ENCODE measurements around the gene GRIK2. TPM values are rescaled to one million over a fixed set of nuclear protein-coding genes. Genes with fewer than 3 reads are reported as not detected.

GRIK2 gene
- total and polyA plus RNA-seq, 2 experiments from 2014 or later: 1.4 to 7.1 TPM

- Histone ChIP-seq H3K36me3 (ENCODE audit: low read depth) (no peaks in the 10 kb centered on the region), H4K20me1 (ENCODE audit: insufficient read depth) (no peaks in the 10 kb centered on the region), H2AFZ (no peak overlapping the region), H3K27me3 (replicated peaks; ENCODE audit: insufficient read depth) (no peaks in the 10 kb centered on the region), H3K4me3 (no peak overlapping the region), H3K9ac (no peak overlapping the region), H3F3A (ENCODE audit: insufficient read depth) (no peaks in the 10 kb centered on the region), H3K9me2 (ENCODE audit: insufficient read depth) (no peaks in the 10 kb centered on the region; the same call in 1 of the 2 replicates), H3K27ac (no peak overlapping the region), H3K79me2 (ENCODE audit: insufficient read depth) (no peaks in the 10 kb centered on the region), H3K4me1 (ENCODE audit: insufficient read depth) (0 out of 2 replicates have a peak, but pooled peaks cover 5% of the 10 kb centered on the region), H3K9me3 (ENCODE audit: low read depth) (no peaks in the 10 kb centered on the region), H3K4me2 (ENCODE audit: unreplicated experiment) (no peak overlapping the region)
- TF ChIP-seq EZH2phosphoT487 (IDR thresholded peaks at IDR 0.05; ENCODE audit: insufficient read depth, low read depth) (no peak), EZH2 (IDR thresholded peaks at IDR 0.05; ENCODE audit: insufficient read depth, poor library complexity, severe bottlenecking) (no peak)
- in situ Hi-C loops (cut with MboI): no loop called here
- no peak for DNase-seq
Observed at GRCh38 chr6:101443315-101443714, 49.8 kb downstream of the GRIK2 start.

GRCh38 chr6:101444717-101445116 is 51.2 kb downstream of the GRIK2 start:
- Histone ChIP-seq H3K9me3 (ENCODE audit: low read depth) (no peaks in the 10 kb centered on the region), H4K20me1 (ENCODE audit: insufficient read depth) (no peaks in the 10 kb centered on the region), H3K27ac (no peak overlapping the region), H3K4me3 (no peak overlapping the region), H3K27me3 (replicated peaks; ENCODE audit: insufficient read depth) (no peaks in the 10 kb centered on the region), H3K4me2 (ENCODE audit: unreplicated experiment) (no peak overlapping the region), H3K9me2 (ENCODE audit: insufficient read depth) (no peaks in the 10 kb centered on the region; the same call in 1 of the 2 replicates), H3F3A (ENCODE audit: insufficient read depth) (no peaks in the 10 kb centered on the region), H3K36me3 (ENCODE audit: low read depth) (no peaks in the 10 kb centered on the region), H2AFZ (no peak overlapping the region), H3K9ac (no peak overlapping the region), H3K4me1 (ENCODE audit: insufficient read depth) (0 out of 2 replicates have a peak, but pooled peaks cover 5% of the 10 kb centered on the region), H3K79me2 (ENCODE audit: insufficient read depth) (no peaks in the 10 kb centered on the region)
- TF ChIP-seq EZH2phosphoT487 (IDR thresholded peaks at IDR 0.05; ENCODE audit: insufficient read depth, low read depth) (no peak), EZH2 (IDR thresholded peaks at IDR 0.05; ENCODE audit: insufficient read depth, poor library complexity, severe bottlenecking) (no peak)
- no peak for DNase-seq
- in situ Hi-C loops (cut with MboI): no loop called here
- WGBS, 2 experiments (ENCODE audit: low coverage in 1 of 2, low lambda C conversion rate in 2 of 2, missing lambda C conversion rate in 2 of 2): 36 to 38% methylated on average over 1 of the region's 1 CpG

DNA sequence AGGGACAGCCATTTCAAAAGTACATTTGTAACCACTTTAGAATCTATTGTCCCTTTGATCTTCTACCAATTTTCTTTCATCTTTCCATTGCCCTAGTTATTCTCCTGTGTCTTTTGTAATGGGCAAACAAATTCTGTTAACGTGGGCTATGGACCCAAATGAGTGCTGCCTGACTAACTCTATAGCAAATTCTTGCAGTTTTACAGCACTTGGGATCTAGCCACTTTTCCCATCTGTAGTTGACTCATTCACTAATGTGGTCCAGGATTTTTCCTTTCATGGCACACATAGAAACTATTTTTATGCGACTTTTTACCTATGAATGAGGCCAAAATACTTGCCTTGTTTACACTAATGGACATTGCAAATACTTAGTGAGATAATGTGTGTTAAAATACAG is 52.0 kb downstream of the GRIK2 start:
- Histone ChIP-seq H3K27ac (no peak overlapping the region), H3K9me2 (ENCODE audit: insufficient read depth) (no peaks in the 10 kb centered on the region; the same call in 1 of the 2 replicates), H2AFZ (no peak overlapping the region), H3K36me3 (ENCODE audit: low read depth) (no peaks in the 10 kb centered on the region), H3K9ac (no peak overlapping the region), H3K4me1 (ENCODE audit: insufficient read depth) (0 out of 2 replicates have a peak, but pooled peaks cover 5% of the 10 kb centered on the region), H3K9me3 (ENCODE audit: low read depth) (no peaks in the 10 kb centered on the region), H3K79me2 (ENCODE audit: insufficient read depth) (no peaks in the 10 kb centered on the region), H3K4me3 (no peak overlapping the region), H3K4me2 (ENCODE audit: unreplicated experiment) (no peak overlapping the region), H4K20me1 (ENCODE audit: insufficient read depth) (no peaks in the 10 kb centered on the region), H3F3A (ENCODE audit: insufficient read depth) (no peaks in the 10 kb centered on the region), H3K27me3 (replicated peaks; ENCODE audit: insufficient read depth) (no peaks in the 10 kb centered on the region)
- peak; percentile 62 for DNase-seq
- 0% methylated on average over 2 of the region's 2 CpGs for WGBS, 2 experiments (ENCODE audit: low coverage in 1 of 2, low lambda C conversion rate in 2 of 2, missing lambda C conversion rate in 2 of 2)
- in situ Hi-C loops (cut with MboI): no loop called here
- TF ChIP-seq EZH2 (IDR thresholded peaks at IDR 0.05; ENCODE audit: insufficient read depth, poor library complexity, severe bottlenecking) (no peak), EZH2phosphoT487 (IDR thresholded peaks at IDR 0.05; ENCODE audit: insufficient read depth, low read depth) (no peak)

- H3K36me3 ChIP-seq (ENCODE audit: low read depth): no peaks in the 10 kb centered on the region
- no peaks in the 10 kb centered on the region for H3K4me1 ChIP-seq (ENCODE audit: insufficient read depth)
- WGBS, 2 experiments (ENCODE audit: low coverage in 1 of 2, low lambda C conversion rate in 2 of 2, missing lambda C conversion rate in 2 of 2): 53 to 54% methylated on average over 5 of the region's 5 CpGs
Observed at GRCh38 chr6:101450901-101451300, 57.4 kb downstream of the GRIK2 start.

DNA sequence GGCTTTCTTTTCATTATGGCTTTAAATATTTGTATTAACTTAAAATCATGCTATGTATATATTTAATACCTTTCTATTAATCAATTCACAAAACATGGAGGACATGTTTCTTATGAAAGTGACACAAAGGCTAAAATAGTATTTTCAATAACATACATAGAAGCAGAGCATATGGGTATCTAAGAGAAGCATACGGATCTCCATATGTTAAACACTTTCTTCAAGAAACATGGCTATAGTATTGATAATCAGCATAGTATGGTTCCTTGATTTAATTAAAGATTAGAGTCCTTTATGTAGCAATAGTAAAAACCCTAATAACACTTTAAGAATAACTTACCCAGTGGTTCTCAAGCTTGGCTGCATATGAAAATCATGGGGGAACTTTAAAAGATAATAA is 58.5 kb downstream of the GRIK2 start:
- no peaks in the 10 kb centered on the region; the same call in 1 of the 2 replicates for H3K9me2 ChIP-seq (ENCODE audit: insufficient read depth)
- DNase-seq: no peak
- no peak overlapping the region for H2AFZ ChIP-seq
- no peaks in the 10 kb centered on the region for H3F3A ChIP-seq (ENCODE audit: insufficient read depth)
- H3K4me1 ChIP-seq (ENCODE audit: insufficient read depth): no peaks in the 10 kb centered on the region
- H3K79me2 ChIP-seq (ENCODE audit: insufficient read depth): no peaks in the 10 kb centered on the region
- H3K9me3 ChIP-seq (ENCODE audit: low read depth): no peaks in the 10 kb centered on the region
- WGBS, 2 experiments (ENCODE audit: low coverage in 1 of 2, low lambda C conversion rate in 2 of 2, missing lambda C conversion rate in 2 of 2): 71 to 81% methylated on average over 1 of the region's 1 CpG
- H3K36me3 ChIP-seq (ENCODE audit: low read depth): no peaks in the 10 kb centered on the region
- H3K27me3 ChIP-seq (replicated peaks; ENCODE audit: insufficient read depth): no peaks in the 10 kb centered on the region
- TF ChIP-seq EZH2phosphoT487 (IDR thresholded peaks at IDR 0.05; ENCODE audit: insufficient read depth, low read depth) (no peak), EZH2 (IDR thresholded peaks at IDR 0.05; ENCODE audit: insufficient read depth, poor library complexity, severe bottlenecking) (no peak)
- no peak overlapping the region for H3K4me2 ChIP-seq (ENCODE audit: unreplicated experiment)
- in situ Hi-C loops (cut with MboI): no loop called here
- no peak overlapping the region for H3K27ac ChIP-seq
- no peak overlapping the region for H3K9ac ChIP-seq
- no peak overlapping the region for H3K4me3 ChIP-seq
- no peaks in the 10 kb centered on the region for H4K20me1 ChIP-seq (ENCODE audit: insufficient read depth)

More at GRCh38 chr6:101450901-101451300, 57.4 kb downstream of the GRIK2 start:
- Histone ChIP-seq H4K20me1 (ENCODE audit: insufficient read depth) (no peaks in the 10 kb centered on the region), H3K4me2 (ENCODE audit: unreplicated experiment) (no peak overlapping the region), H3K4me3 (no peak overlapping the region), H3F3A (ENCODE audit: insufficient read depth) (no peaks in the 10 kb centered on the region), H3K27me3 (replicated peaks; ENCODE audit: insufficient read depth) (no peaks in the 10 kb centered on the region), H3K9ac (no peak overlapping the region), H3K9me3 (ENCODE audit: low read depth) (no peaks in the 10 kb centered on the region), H3K79me2 (ENCODE audit: insufficient read depth) (no peaks in the 10 kb centered on the region), H3K9me2 (ENCODE audit: insufficient read depth) (no peaks in the 10 kb centered on the region; the same call in 1 of the 2 replicates), H2AFZ (no peak overlapping the region), H3K27ac (no peak overlapping the region)
- TF ChIP-seq EZH2 (IDR thresholded peaks at IDR 0.05; ENCODE audit: insufficient read depth, poor library complexity, severe bottlenecking): no peak
- TF ChIP-seq EZH2phosphoT487 (IDR thresholded peaks at IDR 0.05; ENCODE audit: insufficient read depth, low read depth): no peak
- in situ Hi-C loops (cut with MboI): no loop called here
- DNase-seq: no peak
